ENCODE measurements around the gene LIN7B. TPM values are rescaled to one million over a fixed set of nuclear protein-coding genes. Genes with fewer than 3 reads are reported as not detected.
"Not testable (repeated sequence)": the region's sequence is repeated elsewhere in the genome, so short reads cannot be mapped to it uniquely, and the experiment has no call there.

LIN7B gene
- total RNA-seq, 1 donor from 2014 or later, result 11.7 TPM

GRCh38 chr19:49119411-49120324 lies 5.5 kb downstream of the LIN7B start, which contains the start of gene PPFIA3:
TSS of gene PPFIA3 (plus strand) at chr19:49119544. CDS start at chr19:49127874, 8,330 bp downstream.
- ATAC-seq, result peak; percentile 19

GRCh38 chr19:49120325-49120683 lies 6.1 kb downstream of the LIN7B start:
- no peak for ATAC-seq

- no peak for ATAC-seq
Observed at GRCh38 chr19:49120868-49121267, 6.7 kb downstream of the LIN7B start.

- ATAC-seq, result not testable (repeated sequence)
Observed at GRCh38 chr19:49121841-49122240, 7.7 kb downstream of the LIN7B start.

GRCh38 chr19:49123285-49123684 lies 9.1 kb downstream of the LIN7B start:
- not testable (repeated sequence) for ATAC-seq

GRCh38 chr19:49125025-49125731 lies 11.0 kb downstream of the LIN7B start:
- ATAC-seq, result peak; percentile 67

GRCh38 chr19:49126575-49126974 lies 12.4 kb downstream of the LIN7B start:
- ATAC-seq, result no peak

GRCh38 chr19:49127225-49127624 lies 13.1 kb downstream of the LIN7B start:
- not testable (repeated sequence) for ATAC-seq

- peak; percentile 92 for ATAC-seq
Observed at GRCh38 chr19:49127674-49128544, 13.7 kb downstream of the LIN7B start.

- ATAC-seq, result no peak
Observed at GRCh38 chr19:49128545-49129237, 14.5 kb downstream of the LIN7B start.

- ATAC-seq, result no peak
Observed at GRCh38 chr19:49129238-49129583, 15.0 kb downstream of the LIN7B start.

- no peak for ATAC-seq
Observed at GRCh38 chr19:49130325-49130724, 16.2 kb downstream of the LIN7B start.

- ATAC-seq, result peak; percentile 2
Observed at GRCh38 chr19:49132974-49133609, 18.9 kb downstream of the LIN7B start.

- ATAC-seq, result peak; percentile 57
Observed at GRCh38 chr19:49133621-49134454, 19.7 kb downstream of the LIN7B start.

GRCh38 chr19:49135686-49136085 lies 21.5 kb downstream of the LIN7B start:
- no peak for ATAC-seq

- ATAC-seq, result no peak
Observed at GRCh38 chr19:49136771-49137171, 22.6 kb downstream of the LIN7B start.

GRCh38 chr19:49140951-49141350 lies 26.8 kb downstream of the LIN7B start:
- no peak for ATAC-seq

GRCh38 chr19:49141352-49141751 lies 27.2 kb downstream of the LIN7B start:
- ATAC-seq, result no peak

GRCh38 chr19:49142866-49143335 lies 28.7 kb downstream of the LIN7B start:
- ATAC-seq, result peak; percentile 71

Measured in esophagus mucosa (tissue), 1 donor.